MCF 10A (cell line): ENCODE results near the gene ACSL6. TPM values are rescaled to one million over a fixed set of nuclear protein-coding genes. Genes with fewer than 3 reads are reported as not detected.

Source experiments
- Bru-seq: library from RNA; stranded (reverse); fragments of 400-500 nt; gene quantifications from one replicate; lab custom pipeline; 2021; lab: Mats Ljungman, UMichigan
- BruChase-seq, 2 experiments: library from RNA; stranded (reverse); fragments of 400-500 nt; gene quantifications; one replicate each; lab custom pipeline; 2021; lab: Mats Ljungman, UMichigan
- BruUV-seq: library from RNA; stranded (reverse); fragments of 400-500 nt; replicated peaks from 2 replicates; lab custom pipeline; 2021; lab: Mats Ljungman, UMichigan
- CTCF ChIA-PET: fragments of 300-600 bp; sonication (Branson Sonifier 250); formaldehyde crosslinking; extraction: SDS; loops from one replicate; lab custom pipeline; 2021; ENCODE audit warnings: antibody characterized with exemption, inconsistent platforms; lab: Yijun Ruan, JAX
- POLR2A ChIA-PET: fragments of 300-600, 350-650 bp; sonication (Branson Sonifier 250); formaldehyde crosslinking; extraction: SDS; loops from one replicate; lab custom pipeline; 2020; ENCODE audit warnings: antibody characterized with exemption, inconsistent platforms; lab: Yijun Ruan, JAX
- DNase-seq: peaks from one replicate; pipeline ENCODE4 v3.0.0-alpha.2; 2018; ENCODE audit not compliant: unreplicated experiment
- H3K27ac Mint-ChIP-seq: one replicate; pipeline ENCODE4 v1.8.0; 2022; ENCODE audit warnings: mild to moderate bottlenecking, low read depth, mixed read lengths; ENCODE audit not compliant: unreplicated experiment
- H3K27me3 Mint-ChIP-seq: one replicate; pipeline ENCODE4 v1.8.0; 2022; ENCODE audit warnings: mixed read lengths; ENCODE audit not compliant: insufficient read depth, unreplicated experiment
- H3K36me3 Mint-ChIP-seq: one replicate; pipeline ENCODE4 v1.8.0; 2022; ENCODE audit warnings: mild to moderate bottlenecking, moderate library complexity, mixed read lengths; ENCODE audit not compliant: insufficient read depth, unreplicated experiment
- H3K4me1 Mint-ChIP-seq: one replicate; pipeline ENCODE4 v1.8.0; 2022; ENCODE audit warnings: mixed read lengths; ENCODE audit not compliant: insufficient read depth, unreplicated experiment
- H3K4me3 Mint-ChIP-seq: one replicate; pipeline ENCODE4 v1.8.0; 2022; ENCODE audit warnings: mild to moderate bottlenecking, moderate library complexity, mixed read lengths; ENCODE audit not compliant: unreplicated experiment
- H3K9me3 Mint-ChIP-seq: one replicate; pipeline ENCODE4 v1.8.0; 2022; ENCODE audit warnings: mixed read lengths; ENCODE audit not compliant: unreplicated experiment
- CTCF ChIP-seq: fragments of 200-600 bp; IDR thresholded peaks from one replicate; pipeline ENCODE4 v1.8.0; 2022; ENCODE audit warnings: antibody characterized with exemption, mild to moderate bottlenecking; ENCODE audit not compliant: unreplicated experiment
- intact Hi-C: fragments of 100-400 bp; cut with micrococcal nuclease; formaldehyde crosslinking; loops from 2 replicates; pipeline ENCODE4 v1.14.1; 2022
- long read RNA-seq: library from polyadenylated mRNA; stranded (forward); transcript quantifications from one replicate; pipeline ENCODE4 v2.0.0, GENCODE V29; 2022
- total RNA-seq: library from RNA; stranded (reverse); gene quantifications from 2 replicates; pipeline ENCODE4 v1.2.3, GENCODE V29; 2022

Gene ACSL6
- not detected in 2 replicates for total RNA-seq
- Bru-seq, nascent RNA, result percentile 5 among the genes with signal in this experiment
- BruChase-seq, experiment 1, labeled RNA remaining after a 6-hour chase, result percentile 4 among the genes with signal in this experiment
- percentile 9 among the genes with signal in this experiment for BruChase-seq, experiment 2, labeled RNA remaining after a 2-hour chase
- long read RNA-seq, result 0 reads

- Mint-ChIP-seq H3K27me3 (peaks cover 19% of the 10 kb centered on the region), H3K36me3 (no peaks in the 10 kb centered on the region), H3K4me3 (peak within 1 kb of the TSS; percentile 50), H3K9me3 (no peaks in the 10 kb centered on the region), H3K27ac (no peak within 1 kb of the TSS), H3K4me1 (peaks cover 18% of the 10 kb centered on the region)
- DNase-seq, result no peak
- POLR2A ChIA-PET, result interaction anchor here (1.4 kb wide), 1 partner anchor 11 kb away, joined by 3 read pairs; no protein-coding TSS in a partner anchor
- intact Hi-C loops, result no loop called here
- CTCF ChIA-PET, result interaction anchor here (0.6 to 1.5 kb wide), 3 partner anchors 51 to 422 kb away, joined by 3 to 4 read pairs (median 3); no protein-coding TSS in a partner anchor
- TF ChIP-seq CTCF, result no peak
- BruUV-seq, result no TSS peak
Observed at GRCh38 chr5:132011622-132012343, at the start of gene ACSL6. Gene ACSL6 (minus strand): TSS chr5:132011658. CDS start chr5:132011553, 105 bp downstream.

- Mint-ChIP-seq H3K36me3 (no peaks in the 10 kb centered on the region), H3K27me3 (no peaks in the 10 kb centered on the region), H3K4me3 (no peak within 1 kb of the TSS), H3K4me1 (peaks cover 4% of the 10 kb centered on the region), H3K27ac (no peak within 1 kb of the TSS), H3K9me3 (no peaks in the 10 kb centered on the region)
- ChIA-PET CTCF (interaction anchor here (0.6 to 7.2 kb wide), 9 partner anchors 11 to 472 kb away, joined by 3 to 74 read pairs (median 6); partner anchors contain the start of genes CSF2 and FNIP1), POLR2A (interaction anchor here (1.0 to 1.2 kb wide), 3 partner anchors 73 to 496 kb away, joined by 3 read pairs; no protein-coding TSS in a partner anchor)
- BruUV-seq, result no TSS peak
- intact Hi-C loops, result no loop called here
- DNase-seq, result no peak
- TF ChIP-seq CTCF, result no peak
Observed at GRCh38 chr5:132060501-132061161, 49.2 kb upstream of the ACSL6 start, which contains the start of gene IL3. Gene IL3 (plus strand): TSS chr5:132060655. CDS start chr5:132060707, 52 bp downstream.

GRCh38 chr5:132059696-132060500 lies 48.4 kb upstream of the ACSL6 start:
- no peak for DNase-seq
- Mint-ChIP-seq H3K27ac (no peak overlapping the region), H3K4me1 (no peaks in the 10 kb centered on the region), H3K36me3 (no peaks in the 10 kb centered on the region), H3K27me3 (no peaks in the 10 kb centered on the region), H3K4me3 (no peak overlapping the region), H3K9me3 (no peaks in the 10 kb centered on the region)
- intact Hi-C loops, result no loop called here
- no TSS peak for BruUV-seq
- POLR2A ChIA-PET, result no interaction called here
- CTCF ChIA-PET, result interaction anchor here (0.7 to 1.1 kb wide), 3 partner anchors 12 to 30 kb away, joined by 3 read pairs; no protein-coding TSS in a partner anchor
- TF ChIP-seq CTCF, result no peak
